Astrocyte of the spinal cord (primary cell): ENCODE data around the gene SMG6.

ENCODE experiments used
- DNase-seq: peaks from one replicate; pipeline ENCODE4 v3.0.0; 2011; ENCODE audit warnings: low read depth, low spot score
- H3K4me3 ChIP-seq: 2 replicates; pipeline ENCODE4 v1.5.1; 2011; ENCODE audit warnings: low read depth, mild to moderate bottlenecking, low read length, moderate library complexity
- CTCF ChIP-seq: IDR thresholded peaks from 2 replicates; pipeline ENCODE4 v1.5.1; 2012; ENCODE audit warnings: low read depth, mild to moderate bottlenecking, low read length, inconsistent platforms
- in situ Hi-C: cut with HindIII; loops from 2 replicates; pipeline ENCODE4 v1.10.0; 2017; ENCODE audit warnings: low sequenced_read_pairs

SMG6 gene

GRCh38 chr17:2197271-2197670 is 106.3 kb downstream of the SMG6 start:
- no peak for TF ChIP-seq CTCF
- in situ Hi-C loops, result no loop called here
- H3K4me3 ChIP-seq, result no peak overlapping the region
- DNase-seq, result no peak

- no peak for DNase-seq
- in situ Hi-C loops, result no loop called here
- no peak for TF ChIP-seq CTCF
These were observed 107.9 kb downstream of the SMG6 start for GRCh38 chr17:2195729-2196128.

GRCh38 chr17:2194889-2195335 is 108.7 kb downstream of the SMG6 start:
- in situ Hi-C loops, result no loop called here
- TF ChIP-seq CTCF, result no peak
- no peak overlapping the region for H3K4me3 ChIP-seq
- DNase-seq, result no peak

More at GRCh38 chr17:2195729-2196128, 107.9 kb downstream of the SMG6 start:
- H3K4me3 ChIP-seq, result no peak overlapping the region

GRCh38 chr17:2192367-2193057 is 111.1 kb downstream of the SMG6 start:
- in situ Hi-C loops, result no loop called here
- DNase-seq, result peak; percentile 97

GRCh38 chr17:2191785-2192184 is 111.8 kb downstream of the SMG6 start:
- in situ Hi-C loops, result no loop called here
- no peak overlapping the region for H3K4me3 ChIP-seq

More at GRCh38 chr17:2192367-2193057, 111.1 kb downstream of the SMG6 start:
- no peak overlapping the region for H3K4me3 ChIP-seq
- no peak for TF ChIP-seq CTCF

GRCh38 chr17:2191227-2191626 is 112.4 kb downstream of the SMG6 start:
- no peak for TF ChIP-seq CTCF
- in situ Hi-C loops, result no loop called here
- no peak for DNase-seq
- no peak overlapping the region for H3K4me3 ChIP-seq

More at GRCh38 chr17:2191785-2192184, 111.8 kb downstream of the SMG6 start:
- DNase-seq, result no peak
- TF ChIP-seq CTCF, result no peak
